HG03066 (cell line): Measurements from ENCODE around the gene AGTR1.
"Not testable (repeated sequence)": the region's sequence is repeated elsewhere in the genome, so short reads cannot be mapped to it uniquely, and the experiment has no call there.

Experiments
- ATAC-seq: cut with Tn5 transposase; IDR thresholded peaks from one replicate; pipeline ENCODE4 v1.9.1; 2021; ENCODE audit warnings: low read depth; ENCODE audit not compliant: unreplicated experiment

AGTR1 gene

DNA sequence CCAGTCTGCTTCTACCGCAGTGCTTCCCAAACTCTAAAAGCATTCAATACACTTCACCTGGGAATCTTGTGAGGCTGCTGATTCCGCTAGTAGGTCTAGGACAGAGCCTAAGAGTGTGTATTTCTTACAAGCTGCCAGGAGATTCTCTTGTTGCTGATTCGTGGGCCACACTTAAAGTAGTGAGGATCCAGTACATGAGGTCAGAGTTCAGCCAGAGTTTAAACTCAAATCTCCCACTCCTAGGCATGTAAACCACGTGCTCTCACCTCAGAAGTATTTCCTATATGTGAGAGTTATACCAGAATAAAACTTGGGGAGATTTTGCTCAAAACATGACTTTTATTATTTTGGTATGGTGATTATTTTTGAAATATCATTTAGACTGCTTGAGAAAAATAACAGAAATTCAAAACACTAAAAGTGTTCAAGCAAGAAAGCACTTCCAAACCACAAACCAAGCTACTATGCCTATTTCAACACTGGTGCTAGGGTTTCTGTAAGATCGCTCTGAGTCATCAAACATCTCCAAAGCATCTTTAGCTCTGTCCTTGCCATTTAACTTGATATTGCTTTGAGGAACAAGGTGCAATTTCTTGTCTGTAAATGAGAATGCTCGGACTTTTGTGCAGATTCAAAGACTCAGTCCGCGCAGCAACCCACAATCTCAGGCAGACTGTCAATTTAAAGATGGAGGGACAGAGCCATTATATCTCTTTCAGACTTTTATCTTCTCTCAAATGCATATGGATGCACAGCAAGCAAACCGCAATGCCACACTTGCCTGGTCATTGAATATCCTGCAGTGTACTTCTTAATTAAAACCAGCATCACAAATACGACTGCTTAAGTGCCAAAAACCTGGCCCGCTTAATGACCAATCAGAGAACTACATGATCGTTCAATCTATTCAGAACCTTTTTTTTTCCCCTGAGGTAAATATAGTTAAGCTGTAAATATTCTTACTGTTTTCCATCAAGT, 59.8 kb downstream of the AGTR1 start:
- ATAC-seq = no peak

DNA sequence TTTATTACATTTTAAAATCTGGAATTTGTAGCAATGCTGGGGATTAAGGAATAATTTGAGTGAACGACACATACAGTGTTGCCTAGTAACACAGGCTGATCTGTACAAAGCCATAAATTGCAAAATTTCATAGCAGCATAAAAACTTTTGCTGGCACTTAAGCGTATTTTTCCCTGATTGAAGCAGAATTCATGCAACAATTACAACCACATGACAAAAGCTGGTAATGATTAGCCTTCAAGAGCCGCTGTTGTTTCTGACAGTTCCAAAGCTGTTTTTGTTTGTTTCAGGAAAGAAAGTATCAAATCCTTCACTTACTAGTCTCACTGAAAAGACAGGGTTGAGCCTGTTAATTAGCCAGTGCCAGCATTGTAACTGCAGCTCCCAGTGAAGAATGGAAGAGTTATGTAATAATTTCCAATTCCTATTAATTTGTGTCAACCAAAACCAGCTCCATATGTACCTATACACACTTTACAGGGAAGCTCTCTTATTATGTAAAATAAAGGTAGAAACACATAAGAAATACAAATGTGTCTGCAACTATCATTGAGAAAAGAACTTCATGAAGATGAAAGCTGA, 60.7 kb downstream of the AGTR1 start:
- no peak for ATAC-seq

DNA sequence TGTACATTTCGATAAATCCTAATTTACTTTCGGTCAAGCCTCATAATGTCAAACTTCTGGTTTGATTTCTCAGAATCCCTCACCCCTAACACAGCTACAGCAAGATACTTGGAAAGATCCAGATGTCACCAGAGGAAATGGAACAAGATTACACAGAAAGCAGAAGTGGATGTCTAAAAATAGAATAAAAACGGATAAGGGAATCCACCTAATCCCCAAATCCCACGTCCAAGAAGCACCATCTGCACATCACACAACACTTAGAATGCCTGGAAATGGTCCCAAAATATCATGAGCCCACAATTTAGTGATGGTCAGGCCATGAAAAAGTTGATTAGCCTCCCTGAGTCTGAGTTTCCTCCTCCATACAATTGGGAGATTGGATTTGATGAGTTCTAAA, 61.7 kb downstream of the AGTR1 start:
- ATAC-seq = no peak

DNA sequence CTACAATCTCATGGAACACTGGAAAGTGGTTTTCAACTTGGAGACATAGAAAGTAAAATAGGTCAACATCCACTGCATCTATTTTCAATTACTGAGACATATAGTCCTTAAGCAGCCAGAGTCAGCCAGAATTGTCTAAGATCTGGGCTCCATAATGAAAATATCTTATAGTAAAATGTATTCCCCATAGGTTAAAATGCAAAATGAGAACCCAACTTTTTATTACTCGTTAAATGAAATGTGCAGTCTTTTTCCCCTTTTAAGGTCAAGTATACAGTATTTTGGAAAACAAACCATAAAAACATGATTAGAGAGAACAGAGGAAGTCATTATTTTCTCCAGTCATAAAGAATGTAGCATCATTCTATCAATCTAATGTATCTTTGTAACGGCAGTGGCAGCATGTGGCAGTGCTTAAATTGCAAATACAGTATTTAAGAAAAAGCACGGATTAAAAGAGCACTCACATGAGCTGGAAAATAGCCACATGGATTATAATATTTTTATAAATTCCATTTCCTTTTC, 65.5 kb downstream of the AGTR1 start:
- ATAC-seq = no peak

GRCh38 chr3:148763986-148764935, 66.6 kb downstream of the AGTR1 start:
- no peak for ATAC-seq

DNA sequence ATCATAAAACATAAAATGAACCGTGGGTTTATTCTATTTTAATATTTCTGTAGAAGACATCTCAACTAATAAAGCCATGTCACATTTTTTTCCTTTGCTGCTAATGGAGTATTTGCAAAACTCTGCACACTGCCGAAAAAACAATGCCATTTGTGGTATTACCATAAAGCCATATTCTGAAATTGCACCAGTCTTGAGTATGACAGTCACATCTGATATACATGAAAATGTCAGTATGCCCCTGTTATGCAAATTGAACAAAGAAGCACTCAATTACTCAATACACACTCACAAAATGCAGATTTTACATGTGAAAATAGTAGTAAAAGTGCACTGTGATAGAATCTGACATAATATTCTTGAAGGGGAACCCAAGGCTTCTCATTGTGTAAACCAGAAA, 74.7 kb downstream of the AGTR1 start:
- no peak for ATAC-seq

- ATAC-seq = no peak
Observed at GRCh38 chr3:148772835-148773234, 75.1 kb downstream of the AGTR1 start.

GRCh38 chr3:148773805-148774204, 76.1 kb downstream of the AGTR1 start:
- ATAC-seq = no peak

- ATAC-seq = no peak
Observed at GRCh38 chr3:148778926-148779325, 81.2 kb downstream of the AGTR1 start.

DNA sequence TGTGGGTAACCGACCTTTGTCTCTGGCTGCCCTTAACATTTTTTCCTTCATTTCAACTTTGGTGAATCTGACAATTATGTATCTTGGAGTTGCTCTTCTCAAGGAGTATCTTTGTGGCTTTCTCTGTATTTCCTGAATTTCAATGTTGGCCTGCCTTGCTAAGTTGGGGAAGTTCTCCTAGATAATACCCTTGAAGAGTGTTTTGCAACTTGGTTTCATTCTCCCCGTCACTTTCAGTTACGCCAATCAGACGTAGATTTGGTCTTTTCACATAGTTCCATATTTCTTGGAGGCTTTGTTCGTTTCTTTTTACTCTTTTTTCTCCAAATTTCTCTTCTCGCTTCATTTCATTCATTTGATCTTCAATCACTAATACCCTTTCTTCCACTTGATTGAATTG, 87.3 kb downstream of the AGTR1 start:
- not testable (repeated sequence) for ATAC-seq

- not testable (repeated sequence) for ATAC-seq
Observed at GRCh38 chr3:148786159-148786558, 88.5 kb downstream of the AGTR1 start.

- no peak for ATAC-seq
Observed at GRCh38 chr3:148789146-148789545, 91.4 kb downstream of the AGTR1 start.

DNA sequence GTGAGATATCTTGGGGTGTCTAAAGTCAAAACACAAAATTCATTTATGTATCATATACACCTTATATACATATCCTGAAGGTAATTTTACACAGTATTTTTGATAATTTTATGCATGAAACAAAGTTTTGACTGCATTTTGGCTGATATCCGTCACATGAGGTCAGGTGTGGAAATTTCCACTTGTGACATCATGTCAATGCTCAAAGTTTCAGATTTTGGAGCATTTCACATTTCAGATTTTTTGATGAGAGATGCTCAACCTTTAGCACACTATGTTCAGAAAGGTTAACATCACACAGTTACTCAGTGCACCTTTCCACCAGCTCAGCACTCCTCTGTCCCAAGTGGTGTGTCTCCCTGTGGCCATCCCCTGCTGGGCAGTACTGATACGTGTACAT, 92.2 kb downstream of the AGTR1 start:
- ATAC-seq = no peak

DNA sequence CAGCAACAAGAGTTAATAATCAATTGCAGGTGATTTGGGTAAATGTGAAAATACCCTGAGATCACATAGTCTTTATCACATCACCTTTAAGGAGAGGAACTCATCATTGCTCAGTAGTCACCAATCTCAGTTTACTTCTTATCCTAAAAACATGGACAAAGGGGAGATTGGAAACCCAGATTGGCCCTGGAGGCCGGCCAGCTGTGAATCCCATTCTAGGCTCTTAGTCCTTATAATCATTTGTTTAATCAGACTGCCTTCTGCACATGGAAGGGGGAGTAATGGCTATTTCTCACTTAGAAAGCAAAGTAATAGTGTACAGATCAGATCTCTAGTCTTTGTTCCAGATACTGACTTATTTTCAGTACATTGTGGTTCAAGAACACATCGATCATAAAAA, 92.7 kb downstream of the AGTR1 start:
- no peak for ATAC-seq

DNA sequence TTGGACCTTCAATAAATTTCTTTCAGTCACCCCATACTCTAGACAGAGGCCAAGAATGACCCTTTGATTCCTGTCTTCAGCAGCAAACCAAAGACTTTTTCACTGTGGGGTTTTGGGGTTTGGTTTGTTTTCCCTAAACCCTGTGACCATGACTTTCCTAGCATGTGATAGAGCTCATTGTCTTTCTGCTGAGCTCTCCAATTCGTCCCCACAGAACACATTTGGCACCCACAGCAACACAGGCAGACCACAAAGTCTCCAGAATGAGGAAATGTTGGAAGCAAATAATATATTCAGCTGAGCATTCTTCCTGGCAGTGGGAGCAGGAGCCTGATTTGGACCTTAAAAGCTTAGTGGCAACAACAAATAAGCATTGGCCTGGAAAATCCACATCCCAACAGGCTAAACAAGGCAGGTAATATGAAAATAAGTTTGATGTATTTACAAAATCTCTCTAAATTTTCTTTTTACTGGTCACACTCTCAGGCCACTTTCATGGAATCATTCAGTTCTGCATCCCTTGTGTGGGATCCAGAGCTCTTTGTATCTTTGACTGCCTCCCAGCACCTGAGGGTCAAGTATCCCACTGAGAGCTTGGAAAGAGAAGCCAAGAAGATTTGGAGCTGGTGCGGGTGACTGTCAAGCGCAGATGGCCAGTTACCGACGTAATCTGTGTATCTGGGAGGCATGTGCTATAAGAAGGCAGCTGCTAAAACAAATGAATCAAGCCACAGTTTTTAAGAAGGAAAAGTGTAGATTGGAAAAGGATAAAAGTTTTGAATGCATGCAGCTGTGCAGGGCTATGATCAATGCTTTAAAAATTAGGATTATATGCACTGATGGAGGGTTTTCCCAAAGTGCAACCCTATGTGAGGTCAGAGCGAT, 93.4 kb downstream of the AGTR1 start:
- no peak for ATAC-seq

DNA sequence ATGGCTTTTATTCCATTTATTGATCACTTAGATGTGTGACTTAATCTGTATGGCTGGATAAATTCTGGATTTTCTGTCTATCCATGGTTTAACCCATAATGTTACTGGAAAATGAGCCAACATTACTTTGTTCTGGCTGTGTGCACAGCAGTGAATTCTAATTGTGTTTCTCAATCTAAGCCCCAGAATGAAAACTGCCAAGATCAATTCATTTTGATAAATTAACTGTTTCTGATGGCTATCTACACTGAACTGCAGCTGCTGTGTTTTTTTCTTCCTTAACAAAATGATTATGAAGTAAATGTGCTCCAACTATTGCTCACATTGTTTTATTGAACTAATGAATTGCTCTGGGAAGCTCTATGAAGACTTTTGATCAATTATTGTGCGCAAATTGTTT, 94.2 kb downstream of the AGTR1 start:
- no peak for ATAC-seq

DNA sequence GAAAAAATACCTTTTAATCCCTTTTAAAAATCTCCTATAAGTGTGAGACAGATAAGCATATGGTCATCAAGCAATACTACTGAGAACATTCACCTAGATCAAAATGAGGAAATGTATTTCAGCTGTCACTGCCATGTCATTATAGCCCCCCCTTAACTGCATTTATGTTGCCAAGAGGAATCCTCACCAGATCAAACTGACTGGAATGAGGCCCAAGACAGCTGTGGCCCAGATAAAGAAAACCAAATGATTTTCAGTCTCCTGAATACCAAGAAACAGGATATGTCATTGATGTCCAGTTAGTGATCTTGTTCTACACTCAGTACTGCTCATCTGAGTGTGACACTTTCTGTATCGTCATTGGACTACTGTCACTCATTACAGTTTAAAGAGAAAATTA, 94.8 kb downstream of the AGTR1 start:
- ATAC-seq = no peak
